AG09309 (cell line): ENCODE data around the gene FOXC1.

ENCODE experiments used
- DNase-seq: peaks from one replicate; pipeline ENCODE4 v3.0.0-alpha.2; 2010; ENCODE audit warnings: low read depth
- H3K4me3 ChIP-seq: 2 replicates; pipeline ENCODE4 v1.5.1; 2011; ENCODE audit warnings: mild to moderate bottlenecking, low read depth, low read length, moderate library complexity; ENCODE audit not compliant: control insufficient read depth
- CTCF ChIP-seq: IDR thresholded peaks from 2 replicates; pipeline ENCODE4 v1.5.1; 2011; ENCODE audit warnings: mild to moderate bottlenecking, low read depth, low read length, inconsistent platforms; ENCODE audit not compliant: insufficient read depth, control insufficient read depth; ENCODE audit errors: missing control alignments

FOXC1 gene

GRCh38 chr6:1587977-1588376, 21.7 kb upstream of the FOXC1 start:
- no peak overlapping the region for H3K4me3 ChIP-seq
- no peak for TF ChIP-seq CTCF
- no peak for DNase-seq

GRCh38 chr6:1589208-1589607, 20.5 kb upstream of the FOXC1 start:
- TF ChIP-seq CTCF: no peak
- no peak for DNase-seq
- no peak overlapping the region for H3K4me3 ChIP-seq

GRCh38 chr6:1590580-1590979, 19.1 kb upstream of the FOXC1 start:
- H3K4me3 ChIP-seq: no peak overlapping the region
- no peak for DNase-seq
- TF ChIP-seq CTCF: no peak

- TF ChIP-seq CTCF: no peak
- DNase-seq: no peak
- H3K4me3 ChIP-seq: no peak overlapping the region
These were observed 18.5 kb upstream of the FOXC1 start for GRCh38 chr6:1591243-1591642.

- no peak for DNase-seq
- no peak overlapping the region for H3K4me3 ChIP-seq
- TF ChIP-seq CTCF: no peak
These were observed 17.8 kb upstream of the FOXC1 start for GRCh38 chr6:1591926-1592325.

GRCh38 chr6:1592852-1593251, 16.9 kb upstream of the FOXC1 start:
- no peak for TF ChIP-seq CTCF
- no peak overlapping the region for H3K4me3 ChIP-seq
- DNase-seq: no peak
